PC-9 (cell line): Measurements from ENCODE around the gene SGK1.

Source experiments
- EZH2 ChIP-seq: fragments of 200-600 bp; sonication (generic); IDR thresholded peaks from 2 replicates; pipeline ENCODE4 v1.8.0; 2017; ENCODE audit warnings: antibody characterized with exemption, low read depth
- TF ChIP-seq, protein P1 (sequence below): fragments of 200-600 bp; sonication (generic); conservative IDR thresholded peaks from 2 replicates; pipeline ENCODE4 v1.6.1; 2017; ENCODE audit warnings: mixed run types, antibody characterized with exemption, mild to moderate bottlenecking, moderate library complexity

DNA sequence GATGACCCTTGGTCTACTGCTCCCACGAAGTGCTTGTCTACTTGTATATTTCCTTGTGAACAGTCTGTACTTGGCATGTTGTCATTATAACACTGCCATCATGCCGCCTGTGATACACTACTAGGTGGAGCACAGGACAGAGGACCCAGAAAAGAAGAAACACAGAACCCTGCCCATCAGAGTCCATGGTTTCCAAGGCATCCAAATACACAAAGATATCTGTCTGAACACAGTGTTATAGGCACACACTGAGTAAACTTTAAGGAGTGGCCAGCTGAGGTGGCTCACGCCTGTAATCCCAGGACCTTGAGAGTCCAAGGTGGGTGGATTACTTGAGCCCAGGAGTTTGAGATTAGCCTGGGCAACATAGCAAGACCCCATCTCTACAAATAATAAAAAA lies 155.0 kb downstream of the SGK1 start:
- TF ChIP-seq, protein P1, sequence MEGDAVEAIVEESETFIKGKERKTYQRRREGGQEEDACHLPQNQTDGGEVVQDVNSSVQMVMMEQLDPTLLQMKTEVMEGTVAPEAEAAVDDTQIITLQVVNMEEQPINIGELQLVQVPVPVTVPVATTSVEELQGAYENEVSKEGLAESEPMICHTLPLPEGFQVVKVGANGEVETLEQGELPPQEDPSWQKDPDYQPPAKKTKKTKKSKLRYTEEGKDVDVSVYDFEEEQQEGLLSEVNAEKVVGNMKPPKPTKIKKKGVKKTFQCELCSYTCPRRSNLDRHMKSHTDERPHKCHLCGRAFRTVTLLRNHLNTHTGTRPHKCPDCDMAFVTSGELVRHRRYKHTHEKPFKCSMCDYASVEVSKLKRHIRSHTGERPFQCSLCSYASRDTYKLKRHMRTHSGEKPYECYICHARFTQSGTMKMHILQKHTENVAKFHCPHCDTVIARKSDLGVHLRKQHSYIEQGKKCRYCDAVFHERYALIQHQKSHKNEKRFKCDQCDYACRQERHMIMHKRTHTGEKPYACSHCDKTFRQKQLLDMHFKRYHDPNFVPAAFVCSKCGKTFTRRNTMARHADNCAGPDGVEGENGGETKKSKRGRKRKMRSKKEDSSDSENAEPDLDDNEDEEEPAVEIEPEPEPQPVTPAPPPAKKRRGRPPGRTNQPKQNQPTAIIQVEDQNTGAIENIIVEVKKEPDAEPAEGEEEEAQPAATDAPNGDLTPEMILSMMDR, result no peak
- TF ChIP-seq EZH2, result no peak
